ENCODE measurements around the gene KCNK10. TPM values are rescaled to one million over a fixed set of nuclear protein-coding genes. Genes with fewer than 3 reads are reported as not detected.

KCNK10 gene
- total RNA-seq, 1 donor from 2014 or later, result 0.60 TPM

Other genes with a start within 250 kb of the KCNK10 start
- 17.9 TPM for gene SPATA7, start 62.4 kb upstream of the KCNK10 start, total RNA-seq
- gene PTPN21, start 231.7 kb upstream of the KCNK10 start, total RNA-seq, result 33.7 TPM
- 50.5 TPM for gene ZC3H14, start 239.8 kb upstream of the KCNK10 start, total RNA-seq

Data from mucosa of gallbladder (tissue), 1 donor.